Measurements from ENCODE around the gene BPGM.
"Not testable (repeated sequence)": the region's sequence is repeated elsewhere in the genome, so short reads cannot be mapped to it uniquely, and the experiment has no call there.

Gene BPGM

DNA sequence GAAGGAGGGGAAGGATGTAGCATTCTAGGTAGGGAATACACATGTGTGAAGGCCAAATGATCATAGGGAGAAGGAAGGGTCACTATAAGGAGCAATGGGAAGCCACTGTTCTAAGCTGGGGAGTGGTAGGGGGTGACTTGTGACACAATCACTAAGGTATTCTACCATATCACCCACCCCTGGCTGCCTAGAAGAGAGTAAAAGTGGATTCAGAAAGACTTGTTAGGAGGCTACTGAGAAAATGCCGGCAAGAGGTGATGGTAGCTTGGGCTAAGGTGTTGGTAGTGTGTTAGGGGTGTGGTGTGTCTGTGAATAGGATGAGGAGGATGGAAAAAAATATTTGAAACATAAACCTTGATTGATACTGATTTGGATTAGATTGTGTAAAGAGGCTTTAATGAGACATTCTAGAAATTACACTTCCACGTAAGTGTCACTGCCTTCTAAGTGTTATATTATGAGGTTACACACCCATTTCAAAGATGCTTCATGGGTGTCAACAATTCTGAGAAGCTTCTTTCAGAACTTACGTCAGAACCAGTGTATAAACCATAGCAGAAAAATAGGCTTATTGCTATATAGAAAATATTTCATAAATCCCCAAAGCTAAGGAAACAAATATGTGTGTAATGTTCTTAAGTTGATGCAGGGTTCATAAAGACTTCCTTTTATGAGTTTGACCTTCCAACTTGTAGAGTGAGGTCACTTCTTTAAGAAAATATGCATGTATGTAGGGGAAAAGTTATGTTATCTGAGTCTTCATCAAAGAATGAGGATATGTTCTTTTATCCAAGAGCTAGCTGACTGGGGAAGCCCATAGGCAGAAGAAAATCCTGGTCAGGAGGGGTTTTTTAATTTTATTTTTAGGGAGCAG is 5.6 kb upstream of the BPGM start:
- H3K4me3 ChIP-seq (ENCODE audit: low read depth, low read length): no peak overlapping the region
- TF ChIP-seq, protein P1, sequence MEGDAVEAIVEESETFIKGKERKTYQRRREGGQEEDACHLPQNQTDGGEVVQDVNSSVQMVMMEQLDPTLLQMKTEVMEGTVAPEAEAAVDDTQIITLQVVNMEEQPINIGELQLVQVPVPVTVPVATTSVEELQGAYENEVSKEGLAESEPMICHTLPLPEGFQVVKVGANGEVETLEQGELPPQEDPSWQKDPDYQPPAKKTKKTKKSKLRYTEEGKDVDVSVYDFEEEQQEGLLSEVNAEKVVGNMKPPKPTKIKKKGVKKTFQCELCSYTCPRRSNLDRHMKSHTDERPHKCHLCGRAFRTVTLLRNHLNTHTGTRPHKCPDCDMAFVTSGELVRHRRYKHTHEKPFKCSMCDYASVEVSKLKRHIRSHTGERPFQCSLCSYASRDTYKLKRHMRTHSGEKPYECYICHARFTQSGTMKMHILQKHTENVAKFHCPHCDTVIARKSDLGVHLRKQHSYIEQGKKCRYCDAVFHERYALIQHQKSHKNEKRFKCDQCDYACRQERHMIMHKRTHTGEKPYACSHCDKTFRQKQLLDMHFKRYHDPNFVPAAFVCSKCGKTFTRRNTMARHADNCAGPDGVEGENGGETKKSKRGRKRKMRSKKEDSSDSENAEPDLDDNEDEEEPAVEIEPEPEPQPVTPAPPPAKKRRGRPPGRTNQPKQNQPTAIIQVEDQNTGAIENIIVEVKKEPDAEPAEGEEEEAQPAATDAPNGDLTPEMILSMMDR (IDR thresholded peaks at IDR 0.05; ENCODE audit: low read depth, low read length): no peak

GRCh38 chr7:134641981-134642380 is 4.7 kb upstream of the BPGM start:
- not testable (repeated sequence) for H3K4me3 ChIP-seq (ENCODE audit: low read depth, low read length)

- H3K4me3 ChIP-seq (ENCODE audit: low read depth, low read length): no peak overlapping the region
- TF ChIP-seq, protein P1 (IDR thresholded peaks at IDR 0.05; ENCODE audit: low read depth, low read length): no peak
Observed at GRCh38 chr7:134643131-134643530, 3.5 kb upstream of the BPGM start.

GRCh38 chr7:134645478-134645877 is 1.2 kb upstream of the BPGM start:
- TF ChIP-seq, protein P1 (IDR thresholded peaks at IDR 0.05; ENCODE audit: low read depth, low read length): no peak
- H3K4me3 ChIP-seq (ENCODE audit: low read depth, low read length): peak overlapping the region; percentile 90

DNA sequence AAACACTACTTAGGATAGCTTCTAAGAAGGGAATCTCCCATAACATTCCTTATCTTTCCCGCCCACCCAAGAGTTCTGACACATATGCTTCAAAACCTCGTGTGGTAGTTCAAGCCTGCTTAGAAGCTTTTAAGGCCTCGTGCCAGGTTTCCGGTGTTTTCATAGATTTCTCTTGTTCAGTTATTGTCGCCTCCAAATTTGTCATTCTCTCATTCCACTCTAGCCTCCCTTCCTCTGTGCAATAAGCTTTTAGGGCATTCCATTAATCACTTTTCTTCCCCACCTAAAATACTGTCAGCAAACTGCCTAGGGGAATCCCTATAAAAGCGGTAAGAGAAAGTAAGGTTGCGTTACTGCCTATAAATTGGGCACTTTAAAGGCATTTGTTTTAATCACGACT is 718 bp upstream of the BPGM start:
- H3K4me3 ChIP-seq (ENCODE audit: low read depth, low read length): peak overlapping the region; percentile 90
- TF ChIP-seq, protein P1 (IDR thresholded peaks at IDR 0.05; ENCODE audit: low read depth, low read length): no peak

DNA sequence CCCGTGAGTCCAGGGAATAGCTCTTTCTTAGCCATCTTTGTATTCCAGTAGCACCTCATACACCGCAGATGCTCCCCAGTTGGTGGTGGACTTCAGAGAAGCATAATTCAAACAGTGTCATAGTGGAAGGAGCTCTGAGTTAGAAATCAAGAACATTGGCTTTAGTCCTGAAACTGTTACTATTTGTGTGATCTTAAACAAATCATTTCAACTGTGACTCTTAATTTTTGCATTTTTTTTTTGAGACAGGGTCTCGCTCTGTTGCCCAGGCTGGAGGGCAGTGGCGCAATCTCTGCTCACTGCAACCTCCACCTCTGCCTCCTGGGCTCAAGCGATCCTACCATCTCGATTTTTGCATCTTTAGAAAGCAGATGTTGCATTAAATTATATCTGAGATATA is 1.8 kb downstream of the BPGM start:
- TF ChIP-seq, protein P1 (IDR thresholded peaks at IDR 0.05; ENCODE audit: low read depth, low read length): no peak

DNA sequence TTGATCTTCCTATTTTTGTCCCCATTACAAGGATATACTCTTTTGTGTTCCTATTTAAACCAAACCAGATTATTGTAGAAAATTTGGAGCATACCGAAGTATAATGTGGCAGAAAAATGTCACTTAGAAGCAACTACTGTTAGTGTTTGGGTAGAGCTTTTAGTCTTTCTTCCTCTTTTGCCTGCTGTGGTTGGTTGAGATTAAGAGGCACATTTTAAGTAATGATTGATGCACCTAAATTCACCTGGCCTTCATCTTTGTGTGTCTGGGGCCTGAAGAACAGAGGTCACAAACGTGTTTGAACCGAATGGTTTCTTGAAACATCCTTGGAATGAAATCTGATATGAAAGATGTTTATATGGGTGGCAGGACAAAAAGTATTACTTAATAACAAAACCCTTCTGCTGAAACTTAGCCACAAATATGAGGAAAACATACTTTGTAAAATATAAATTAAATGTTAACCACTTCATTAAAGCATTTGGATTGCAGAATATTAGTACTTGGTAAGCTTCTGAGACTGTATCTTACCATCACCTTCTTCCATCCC is 2.6 kb downstream of the BPGM start:
- H3K4me3 ChIP-seq (ENCODE audit: low read depth, low read length): no peak overlapping the region
- TF ChIP-seq, protein P1 (IDR thresholded peaks at IDR 0.05; ENCODE audit: low read depth, low read length): no peak

More for the DNA sequence above, 1.8 kb downstream of the BPGM start:
- no peak overlapping the region for H3K4me3 ChIP-seq (ENCODE audit: low read depth, low read length)

Data from WI38 (cell line).